PC-9 (cell line): ENCODE data around the gene FAM8A1. TPM values are rescaled to one million over a fixed set of nuclear protein-coding genes. Genes with fewer than 3 reads are reported as not detected.

Experiments used
- BruUV-seq: library from RNA; stranded (reverse); fragments of 400-500 nt; replicated peaks from 2 replicates; lab custom pipeline; 2021; lab: Mats Ljungman, UMichigan
- CTCF ChIA-PET: fragments of 300-600 bp; sonication (Branson Sonifier 250); formaldehyde crosslinking; loops from one replicate; lab custom pipeline; 2022; ENCODE audit warnings: antibody characterized with exemption; lab: Charles Lee
- POLR2A ChIA-PET: fragments of 300-600 bp; sonication (Branson Sonifier 250); formaldehyde crosslinking; loops from one replicate; lab custom pipeline; 2022; ENCODE audit warnings: antibody characterized with exemption; ENCODE audit not compliant: unreplicated experiment; lab: Charles Lee
- DNase-seq, 2 experiments: peaks; one replicate each; pipeline versions ENCODE4 v3.0.0 to v3.0.0-alpha.2; 2015 to 2022; ENCODE audit warnings: mixed read lengths in 1 of 2
- H2AFZ ChIP-seq: fragments of 200-600 bp; sonication (generic); 2 replicates; pipeline ENCODE4 v1.8.1; 2017; ENCODE audit warnings: antibody characterized with exemption
- H3F3A ChIP-seq: fragments of 200-600 bp; sonication (generic); 2 replicates; pipeline ENCODE4 v1.8.1; 2017; ENCODE audit warnings: antibody characterized with exemption, mild to moderate bottlenecking, low read depth; ENCODE audit not compliant: insufficient read depth
- H3K27ac ChIP-seq: fragments of 200-600 bp; sonication (generic); 2 replicates; pipeline ENCODE4 v1.6.1; 2016; ENCODE audit warnings: mixed run types
- H3K27me3 ChIP-seq: fragments of 200-600 bp; sonication (generic); 2 replicates; pipeline ENCODE4 v1.6.1; 2016; ENCODE audit warnings: low read depth, mixed run types; ENCODE audit not compliant: insufficient read depth
- H3K36me3 ChIP-seq: fragments of 200-600 bp; sonication (generic); 2 replicates; pipeline ENCODE4 v1.6.1; 2016; ENCODE audit warnings: low read depth, mixed run types
- H3K4me1 ChIP-seq: fragments of 200-600 bp; sonication (generic); replicated peaks from 2 replicates; pipeline ENCODE4 v1.6.1; 2016; ENCODE audit warnings: mixed run types; ENCODE audit not compliant: insufficient read depth
- H3K4me2 ChIP-seq: fragments of 200-600 bp; sonication (generic); 2 replicates; pipeline ENCODE4 v1.6.1; 2017; ENCODE audit warnings: mixed run types
- H3K4me3 ChIP-seq: fragments of 200-600 bp; sonication (generic); 2 replicates; pipeline ENCODE4 v1.6.1; 2016; ENCODE audit warnings: mixed run types
- H3K79me2 ChIP-seq: fragments of 200-600 bp; sonication (generic); 2 replicates; pipeline ENCODE4 v1.6.1; 2017; ENCODE audit warnings: low read depth, mixed run types
- H3K9me2 ChIP-seq: fragments of 200-600 bp; sonication (generic); 2 replicates; pipeline ENCODE4 v1.8.1; 2017; ENCODE audit warnings: mild to moderate bottlenecking; ENCODE audit not compliant: insufficient read depth
- H3K9me3 ChIP-seq: fragments of 200-600 bp; sonication (generic); 2 replicates; pipeline ENCODE4 v1.8.1; 2016; ENCODE audit warnings: low read depth; ENCODE audit not compliant: insufficient read depth
- H4K20me1 ChIP-seq: fragments of 200-600 bp; sonication (generic); 2 replicates; pipeline ENCODE4 v1.8.1; 2017; ENCODE audit not compliant: insufficient read depth
- EZH2 ChIP-seq: fragments of 200-600 bp; sonication (generic); IDR thresholded peaks from 2 replicates; pipeline ENCODE4 v1.8.0; 2017; ENCODE audit warnings: antibody characterized with exemption, low read depth
- intact Hi-C: fragments of 100-400 bp; cut with micrococcal nuclease; formaldehyde crosslinking; loops from one replicate; pipeline ENCODE4 v1.10.0; 2022; ENCODE audit not compliant: unreplicated experiment
- total RNA-seq: library from RNA; stranded (reverse); gene quantifications from 2 replicates; pipeline ENCODE4 v1.2.3, GENCODE V29; 2021
- TF ChIP-seq, protein P1 (sequence below): fragments of 200-600 bp; sonication (generic); conservative IDR thresholded peaks from 2 replicates; pipeline ENCODE4 v1.6.1; 2017; ENCODE audit warnings: mixed run types, antibody characterized with exemption, mild to moderate bottlenecking, moderate library complexity

Gene FAM8A1
- total RNA-seq, 1 experiment from 2014 or later: 11.9 TPM

DNA sequence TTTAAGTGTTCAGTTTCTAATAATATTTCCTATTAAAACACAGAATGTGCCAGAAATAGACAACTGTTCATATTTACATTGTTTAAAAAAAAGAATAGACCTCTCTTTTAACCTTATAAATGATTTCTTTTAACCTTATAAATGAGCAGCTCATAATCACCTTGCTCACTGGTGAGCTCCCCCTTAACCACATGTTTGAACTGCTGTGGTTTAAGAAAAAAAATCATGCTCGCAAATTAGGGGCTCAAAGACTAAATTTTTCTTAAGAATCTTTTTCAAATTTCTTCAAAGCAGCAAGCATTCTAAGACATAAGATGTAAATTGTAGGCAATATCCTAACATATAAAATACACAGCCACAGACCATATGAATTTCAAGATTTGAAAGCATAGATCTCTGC, 32.8 kb downstream of the FAM8A1 start:
- intact Hi-C loops: no loop called here
- Histone ChIP-seq H3K4me1 (no peaks in the 10 kb centered on the region), H3K79me2 (peaks cover 22% of the 10 kb centered on the region), H3K36me3 (peaks cover 37% of the 10 kb centered on the region), H3K9me2 (no peaks in the 10 kb centered on the region), H3K27ac (no peak overlapping the region), H3F3A (peaks cover 27% of the 10 kb centered on the region; the same call in 1 of the 2 replicates), H3K4me2 (no peak overlapping the region), H3K4me3 (no peak overlapping the region), H4K20me1 (peaks cover 22% of the 10 kb centered on the region), H3K9me3 (no peaks in the 10 kb centered on the region), H3K27me3 (no peaks in the 10 kb centered on the region), H2AFZ (no peak overlapping the region)
- CTCF ChIA-PET: no interaction called here
- no peak for DNase-seq
- POLR2A ChIA-PET: no interaction called here
- no TSS peak for BruUV-seq
- TF ChIP-seq, protein P1, sequence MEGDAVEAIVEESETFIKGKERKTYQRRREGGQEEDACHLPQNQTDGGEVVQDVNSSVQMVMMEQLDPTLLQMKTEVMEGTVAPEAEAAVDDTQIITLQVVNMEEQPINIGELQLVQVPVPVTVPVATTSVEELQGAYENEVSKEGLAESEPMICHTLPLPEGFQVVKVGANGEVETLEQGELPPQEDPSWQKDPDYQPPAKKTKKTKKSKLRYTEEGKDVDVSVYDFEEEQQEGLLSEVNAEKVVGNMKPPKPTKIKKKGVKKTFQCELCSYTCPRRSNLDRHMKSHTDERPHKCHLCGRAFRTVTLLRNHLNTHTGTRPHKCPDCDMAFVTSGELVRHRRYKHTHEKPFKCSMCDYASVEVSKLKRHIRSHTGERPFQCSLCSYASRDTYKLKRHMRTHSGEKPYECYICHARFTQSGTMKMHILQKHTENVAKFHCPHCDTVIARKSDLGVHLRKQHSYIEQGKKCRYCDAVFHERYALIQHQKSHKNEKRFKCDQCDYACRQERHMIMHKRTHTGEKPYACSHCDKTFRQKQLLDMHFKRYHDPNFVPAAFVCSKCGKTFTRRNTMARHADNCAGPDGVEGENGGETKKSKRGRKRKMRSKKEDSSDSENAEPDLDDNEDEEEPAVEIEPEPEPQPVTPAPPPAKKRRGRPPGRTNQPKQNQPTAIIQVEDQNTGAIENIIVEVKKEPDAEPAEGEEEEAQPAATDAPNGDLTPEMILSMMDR: no peak
- TF ChIP-seq EZH2: no peak

DNA sequence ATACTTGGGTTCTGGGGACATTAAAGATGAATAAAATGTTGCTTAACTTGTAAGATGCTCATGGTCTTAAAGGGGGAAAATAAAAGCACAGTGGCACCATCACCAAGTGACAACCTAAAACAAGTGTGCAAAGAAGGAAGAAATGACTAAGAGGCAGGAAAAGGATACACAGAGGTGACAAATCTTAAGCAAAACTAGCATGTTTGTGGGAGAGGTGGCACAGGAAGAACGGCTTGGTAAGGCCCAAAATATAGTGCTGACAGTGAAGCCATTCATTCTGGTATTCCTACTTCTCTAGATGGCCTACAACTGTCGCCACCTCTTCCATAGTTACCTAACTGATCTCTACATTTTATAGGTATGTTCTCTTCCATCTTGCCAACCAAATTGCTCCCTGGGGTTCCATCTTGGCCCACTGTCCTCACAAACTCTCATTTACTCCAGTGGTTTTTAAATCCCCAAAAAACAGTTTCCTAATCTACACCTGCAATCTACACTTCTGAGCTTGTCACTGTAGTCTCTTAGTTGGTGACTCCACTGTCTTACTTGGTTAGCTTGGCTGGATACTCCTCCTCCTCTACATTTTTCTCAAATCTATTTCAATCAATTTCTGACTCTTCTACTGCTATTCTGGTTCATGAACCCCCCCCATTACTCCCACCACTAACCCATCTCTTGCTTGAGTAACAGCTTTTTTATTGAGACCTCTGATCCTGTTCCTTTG, 33.5 kb downstream of the FAM8A1 start:
- CTCF ChIA-PET: no interaction called here
- intact Hi-C loops: no loop called here

DNA sequence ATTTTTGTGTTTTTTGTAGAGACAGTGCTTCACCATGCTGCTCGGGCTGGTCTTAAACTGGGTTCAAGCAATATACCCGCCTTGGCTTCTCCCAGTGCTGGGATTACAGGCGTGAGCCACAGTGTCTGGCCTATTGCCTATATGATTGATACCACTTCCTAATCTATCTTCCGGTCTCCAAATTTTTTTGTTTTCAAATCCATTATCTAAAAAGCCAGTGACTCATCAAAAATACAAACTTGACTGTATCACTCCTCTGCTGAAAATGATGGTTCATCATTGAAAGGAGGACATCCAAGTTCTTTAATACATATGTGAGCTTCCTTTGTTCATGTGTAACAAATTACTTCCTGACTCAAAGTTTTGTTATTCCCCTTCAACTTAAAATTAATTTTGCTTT, 35.5 kb downstream of the FAM8A1 start:
- Histone ChIP-seq H4K20me1 (peaks cover 20% of the 10 kb centered on the region), H3F3A (peaks cover 36% of the 10 kb centered on the region), H3K4me1 (no peaks in the 10 kb centered on the region), H3K9me3 (no peaks in the 10 kb centered on the region), H3K4me3 (no peak overlapping the region), H3K4me2 (no peak overlapping the region), H3K27ac (no peak overlapping the region), H2AFZ (no peak overlapping the region), H3K36me3 (peaks cover 26% of the 10 kb centered on the region), H3K27me3 (no peaks in the 10 kb centered on the region), H3K79me2 (peaks cover 22% of the 10 kb centered on the region), H3K9me2 (no peaks in the 10 kb centered on the region)
- ChIA-PET CTCF (interaction anchor here (0.7 kb wide), 1 partner anchor 24 kb away, joined by 9 read pairs; no protein-coding TSS in a partner anchor), POLR2A (no interaction called here)
- DNase-seq: no peak
- intact Hi-C loops: no loop called here
- TF ChIP-seq, protein P1: no peak
- no peak for TF ChIP-seq EZH2
- BruUV-seq: no TSS peak

More for the DNA sequence above, 33.5 kb downstream of the FAM8A1 start:
- TF ChIP-seq EZH2: no peak
- TF ChIP-seq, protein P1: no peak
- Histone ChIP-seq H4K20me1 (peaks cover 22% of the 10 kb centered on the region), H3K4me3 (no peak overlapping the region), H3K4me1 (no peaks in the 10 kb centered on the region), H3K27me3 (no peaks in the 10 kb centered on the region), H3K36me3 (peaks cover 39% of the 10 kb centered on the region), H2AFZ (no peak overlapping the region), H3K27ac (0 out of 2 replicates have a peak overlapping the region, but pooled peaks have one; percentile 12), H3K9me3 (no peaks in the 10 kb centered on the region), H3K4me2 (no peak overlapping the region), H3K79me2 (peaks cover 22% of the 10 kb centered on the region), H3K9me2 (no peaks in the 10 kb centered on the region), H3F3A (peaks cover 34% of the 10 kb centered on the region)
- BruUV-seq: no TSS peak
- DNase-seq: no peak
- POLR2A ChIA-PET: no interaction called here
